T-helper 9 cell (primary cell): ENCODE data around the gene UQCR11.
A peak's percentile ranks its signal among the peaks of the same experiment; 100 is the strongest.
"Not testable (repeated sequence)": the region's sequence is repeated elsewhere in the genome, so short reads cannot be mapped to it uniquely, and the experiment has no call there.

Experiments used
- DNase-seq: peaks from one replicate; pipeline ENCODE4 v3.0.0-alpha.2; 2020
- total RNA-seq, 2 donors: gene quantifications; one replicate each; lab custom pipeline; 2026; lab: John Stamatoyannopoulos, UW

UQCR11 gene
- total RNA-seq: 6.0 to 15.8 reads per million in 2 donors

GRCh38 chr19:1605236-1606137 lies at the start of gene UQCR11:
Gene UQCR11, minus strand, starts transcription at chr19:1605462. Its CDS starts 53 bp downstream, at chr19:1605409.
- DNase-seq: peak; percentile 86

DNA sequence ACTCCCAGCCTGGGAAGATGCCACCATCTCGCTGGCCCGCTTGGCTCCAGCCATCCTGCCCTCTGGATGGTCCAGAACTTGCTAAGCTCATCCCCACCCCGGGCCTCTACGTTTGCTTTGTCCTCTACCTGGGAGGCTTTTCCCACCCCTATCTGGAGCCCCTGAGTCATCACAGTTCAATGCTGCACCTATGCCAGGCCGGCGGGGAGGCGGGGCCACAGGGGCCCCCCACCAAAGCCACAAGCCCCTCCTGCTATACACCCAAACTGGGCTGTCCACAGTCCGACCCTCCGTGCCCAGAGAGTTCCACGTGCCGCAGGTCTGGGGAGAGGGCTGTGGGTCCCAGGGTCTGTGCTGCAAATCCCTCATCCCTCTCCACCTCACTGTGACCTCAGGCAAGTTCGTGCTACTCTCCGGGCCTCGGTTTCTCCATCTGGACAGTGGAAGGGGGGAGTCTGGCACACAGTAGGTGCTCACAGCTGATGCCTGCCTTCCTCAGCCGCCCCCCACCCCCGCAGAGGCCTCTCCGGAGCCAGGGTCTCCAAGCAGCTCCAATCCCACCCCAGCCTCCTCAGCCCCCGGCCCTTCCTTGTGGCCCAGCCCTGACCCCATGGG lies 49.0 kb upstream of the UQCR11 start:
- no peak for DNase-seq

DNA sequence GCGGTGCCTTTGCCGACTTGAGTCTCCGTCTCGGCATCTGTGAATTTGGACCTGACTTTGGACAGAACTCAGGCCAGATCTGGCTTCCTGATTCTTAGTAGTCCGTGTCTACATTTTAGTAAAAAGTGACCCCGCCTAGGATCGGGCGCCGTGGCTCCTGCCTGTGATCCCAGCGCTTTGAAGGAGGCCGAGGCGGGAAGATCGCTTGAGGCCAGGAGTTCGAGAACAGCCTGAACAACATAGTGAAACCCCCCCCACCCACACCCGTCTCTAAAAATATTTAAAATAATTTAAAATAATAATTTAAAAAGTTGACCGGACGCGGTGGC lies 48.0 kb upstream of the UQCR11 start:
- no peak for DNase-seq

GRCh38 chr19:1652471-1653299 lies 47.4 kb upstream of the UQCR11 start, which contains the start of gene TCF3:
Gene TCF3, minus strand, starts transcription at chr19:1652615. Its CDS starts 2,367 bp downstream, at chr19:1650248.
- peak; percentile 96 for DNase-seq

- peak; percentile 34 for DNase-seq
These were observed 46.5 kb upstream of the UQCR11 start for GRCh38 chr19:1651568-1652291.

- peak; percentile 54 for DNase-seq
These were observed 45.6 kb upstream of the UQCR11 start for GRCh38 chr19:1650650-1651567.

DNA sequence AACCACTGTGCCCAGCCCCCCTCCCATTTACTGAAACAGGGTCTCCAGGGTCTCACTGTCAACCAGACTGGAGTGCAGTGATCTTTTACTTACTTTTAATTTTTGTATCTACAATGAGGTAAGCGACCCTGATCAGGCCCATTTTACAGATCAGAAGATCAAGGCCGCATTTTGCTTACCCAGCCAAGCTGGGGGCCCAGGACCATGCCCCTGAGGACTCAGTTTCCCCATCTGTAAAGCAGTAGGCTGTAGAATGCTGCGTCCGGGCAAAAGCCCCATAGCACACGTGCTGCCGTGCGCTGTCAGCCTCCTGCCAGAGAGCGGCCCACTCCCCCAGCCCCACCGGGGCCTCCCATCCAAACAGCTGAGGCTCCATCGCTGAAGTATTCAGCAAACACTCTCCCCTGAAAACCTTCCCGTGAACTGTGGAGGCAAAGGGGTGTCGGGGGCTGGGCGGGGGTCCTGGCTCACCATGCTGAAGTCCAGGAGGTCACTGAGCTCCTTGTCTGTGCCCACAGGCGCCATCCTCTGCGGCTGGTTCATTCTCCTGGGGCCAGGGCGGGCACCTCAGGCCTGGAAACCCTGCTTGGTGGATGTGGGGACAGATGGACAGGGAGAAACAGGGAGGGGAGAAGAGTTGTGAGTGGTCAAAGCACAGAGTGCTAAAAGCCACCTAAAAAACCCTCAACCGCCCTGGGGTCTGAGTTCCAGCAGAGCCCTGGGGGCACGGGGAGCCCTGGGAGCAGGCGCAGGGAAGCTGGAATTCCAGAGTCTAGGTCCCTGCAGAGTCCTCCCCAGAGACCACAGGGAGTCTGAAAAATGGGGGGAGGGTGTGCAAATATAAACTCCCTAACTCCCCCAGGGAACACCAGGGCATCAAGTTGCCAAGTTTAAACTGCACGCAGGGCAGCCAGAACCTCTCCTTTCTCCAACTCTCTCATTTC lies 44.7 kb upstream of the UQCR11 start:
- no peak for DNase-seq

DNA sequence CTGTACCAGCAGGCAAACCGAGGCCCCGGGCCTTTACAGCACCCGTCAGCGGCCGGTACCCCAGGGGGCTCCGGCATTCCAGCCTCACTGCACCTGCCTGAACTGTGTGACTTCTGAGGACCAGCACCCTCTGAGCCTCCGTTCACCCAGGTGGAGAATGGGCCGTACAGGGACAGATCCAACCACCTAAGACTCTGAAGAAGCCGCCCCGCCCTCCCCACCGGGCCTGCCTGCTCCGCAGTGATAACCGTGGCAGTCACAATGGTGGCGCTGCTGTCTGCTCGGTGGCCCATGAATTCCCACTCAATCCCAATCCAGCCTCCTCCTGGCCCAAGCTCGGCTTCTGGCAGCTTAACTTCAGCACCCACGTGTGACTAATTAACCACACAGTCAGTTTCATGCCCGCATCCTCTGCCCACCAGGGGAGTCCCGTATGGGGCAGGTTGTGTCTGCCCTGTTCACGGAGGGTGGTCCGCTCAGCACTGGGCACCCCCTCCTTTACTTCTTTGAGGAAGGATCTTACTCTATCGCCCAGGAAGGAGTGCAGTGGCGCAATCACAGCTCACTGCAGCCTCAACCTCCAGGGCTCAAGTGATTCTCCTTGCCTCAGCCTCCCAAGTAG lies 43.8 kb upstream of the UQCR11 start:
- DNase-seq: no peak

DNA sequence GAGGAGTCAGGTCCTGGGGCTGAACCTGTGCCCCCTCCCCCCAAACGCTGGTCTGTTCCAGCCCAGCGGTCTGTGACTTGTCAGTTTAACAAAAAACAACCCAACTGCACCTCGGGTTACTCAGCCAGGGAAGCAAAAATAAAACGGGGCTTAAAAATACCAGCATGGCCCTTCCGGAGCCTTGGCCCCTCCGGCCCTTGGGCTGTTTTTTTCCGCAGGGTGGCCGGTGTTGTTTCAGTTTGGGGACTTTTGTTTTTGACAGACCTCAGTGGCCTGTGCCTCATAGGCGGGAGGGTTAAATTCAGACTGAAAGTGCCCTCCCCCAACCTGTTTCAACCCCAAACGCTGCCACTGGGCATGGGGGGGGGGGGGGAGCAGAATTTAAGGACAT lies 43.2 kb upstream of the UQCR11 start:
- no peak for DNase-seq

GRCh38 chr19:1647501-1648458 lies 42.5 kb upstream of the UQCR11 start:
- DNase-seq: no peak

- DNase-seq: no peak
These were observed 41.6 kb upstream of the UQCR11 start for GRCh38 chr19:1646659-1647453.

DNA sequence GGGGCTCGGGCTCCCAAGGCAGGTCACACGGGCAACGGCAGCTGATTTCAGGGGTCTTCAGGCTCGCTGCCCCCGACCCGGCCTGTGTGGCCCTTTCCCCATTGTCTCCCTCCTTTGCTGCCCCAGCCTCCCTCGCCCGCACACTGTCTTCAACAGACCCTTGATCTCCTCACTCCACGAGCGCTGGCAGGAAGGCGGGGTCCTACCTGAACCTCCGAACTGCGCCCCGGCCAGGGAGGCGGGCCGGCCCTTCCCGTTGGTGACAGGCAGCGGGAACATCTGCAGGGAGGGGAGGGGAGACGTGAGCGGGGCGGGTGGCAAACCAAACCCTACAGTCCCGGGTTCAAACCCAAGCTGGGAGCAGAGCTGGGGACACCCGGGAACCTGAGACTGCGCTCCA lies 40.9 kb upstream of the UQCR11 start:
- no peak for DNase-seq

- DNase-seq: no peak
These were observed 40.0 kb upstream of the UQCR11 start for GRCh38 chr19:1645299-1645698.

GRCh38 chr19:1644070-1644469 lies 38.8 kb upstream of the UQCR11 start:
- DNase-seq: no peak

DNA sequence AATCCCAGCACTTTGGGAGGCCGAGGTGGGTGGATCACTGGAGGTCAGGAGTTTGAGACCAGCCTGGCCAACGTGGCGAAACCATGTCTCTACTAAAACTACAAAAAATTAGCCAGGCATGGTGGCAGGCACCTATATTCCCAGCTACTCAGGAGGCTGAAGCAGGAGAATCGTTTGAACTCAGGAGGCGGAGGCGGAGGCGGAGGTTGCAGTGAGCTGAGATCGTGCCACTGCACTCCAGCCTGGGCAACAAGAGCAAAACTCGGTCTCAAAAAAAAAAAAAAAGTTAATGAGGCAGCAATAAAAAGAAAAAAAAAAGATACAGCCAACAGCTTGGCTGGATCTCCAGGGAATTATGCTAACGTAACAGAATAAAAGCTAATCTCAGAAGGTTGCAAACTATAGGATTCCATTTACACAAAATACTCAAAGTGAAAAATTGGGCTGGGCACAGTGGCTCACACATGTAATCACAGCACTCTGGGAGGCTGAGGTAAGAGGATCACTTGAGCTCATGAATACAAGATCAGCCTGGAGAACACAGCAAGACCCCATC lies 35.7 kb upstream of the UQCR11 start:
- DNase-seq: not testable (repeated sequence)

DNA sequence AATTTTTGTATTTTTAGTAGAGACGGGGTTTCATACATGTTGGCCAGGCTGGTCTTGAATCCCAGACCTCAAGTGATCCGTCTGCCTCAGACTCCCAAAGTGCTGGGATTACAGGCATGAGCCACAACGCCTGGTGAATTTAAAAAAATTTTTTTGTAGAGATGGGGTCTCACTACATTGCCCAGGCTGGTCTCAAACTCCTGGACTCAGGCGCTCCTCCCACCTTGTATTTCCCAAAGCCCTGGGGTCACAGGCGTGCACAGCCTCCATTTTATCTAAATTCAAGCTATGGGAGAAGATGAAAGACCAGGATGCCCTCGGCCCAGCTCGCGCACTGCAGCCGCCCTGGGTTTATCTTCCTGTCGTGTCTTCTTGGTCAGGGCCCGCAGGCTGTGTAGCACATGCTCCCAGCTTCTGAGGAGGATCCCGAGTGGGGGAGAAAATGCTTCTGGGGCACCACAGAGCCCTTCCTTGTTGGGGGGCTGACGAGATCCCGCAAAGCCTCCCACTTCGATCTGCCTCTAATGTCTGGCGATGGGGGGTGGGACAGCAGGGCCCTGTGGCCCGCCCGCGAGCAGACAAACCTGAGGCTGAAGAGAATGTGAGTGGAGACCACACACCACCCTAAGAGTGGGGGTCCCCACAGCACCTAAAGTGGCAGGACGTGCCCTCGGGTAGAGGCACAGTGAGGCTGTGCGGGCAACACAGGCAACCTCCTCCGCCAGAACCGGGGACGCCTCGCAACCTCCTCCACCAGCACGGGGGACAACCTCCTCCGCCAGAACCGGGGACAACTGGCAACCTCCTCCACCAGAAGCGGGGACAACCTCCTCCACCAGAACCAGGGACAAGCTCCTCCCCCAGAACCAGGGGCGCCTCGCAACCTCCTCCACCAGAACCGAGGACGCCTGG lies 31.3 kb upstream of the UQCR11 start:
- no peak for DNase-seq
